Small intestine (tissue), 7 donors: Measurements from ENCODE around the gene RAPGEF1. TPM values are rescaled to one million over a fixed set of nuclear protein-coding genes. Genes with fewer than 3 reads are reported as not detected.

ENCODE experiments used
- DNase-seq, 2 donors: peaks; one replicate each; pipeline versions ENCODE4 v3.0.0 to v3.0.0-alpha.2; 2013
- FAIRE-seq: peaks from 2 replicates; lab custom pipeline; 2012; peaks lifted over from hg19 to GRCh38; lab: Jason Lieb, UNC
- H3K27ac ChIP-seq, 3 donors: one replicate each; pipeline ENCODE4 v1.5.1; 2013; ENCODE audit warnings: low read length in 2 of 3, mild to moderate bottlenecking in 2 of 3, control low read depth in 1 of 3, inconsistent platforms in 1 of 3, low read depth in 1 of 3, moderate library complexity in 1 of 3
- H3K27me3 ChIP-seq, 3 donors: one replicate each; pipeline ENCODE4 v1.6.1; 2013; ENCODE audit warnings: low read length in 3 of 3, inconsistent platforms in 1 of 3; ENCODE audit not compliant: control insufficient read depth in 3 of 3, insufficient read depth in 3 of 3
- H3K36me3 ChIP-seq, 3 donors: one replicate each; pipeline ENCODE4 v1.6.1; 2013; ENCODE audit warnings: low read length in 3 of 3, inconsistent platforms in 1 of 3, low read depth in 1 of 3, mild to moderate bottlenecking in 1 of 3, moderate library complexity in 1 of 3; ENCODE audit not compliant: control insufficient read depth in 3 of 3, insufficient read depth in 2 of 3
- H3K4me1 ChIP-seq, 3 donors: one replicate each; pipeline ENCODE4 v1.6.1; 2013; ENCODE audit warnings: low read length in 2 of 3, inconsistent platforms in 1 of 3, low read depth in 1 of 3, mild to moderate bottlenecking in 1 of 3, moderate library complexity in 1 of 3; ENCODE audit not compliant: control insufficient read depth in 3 of 3, insufficient read depth in 2 of 3
- H3K4me3 ChIP-seq, 3 donors: one replicate each; pipeline ENCODE4 v1.5.1; 2013; ENCODE audit warnings: low read length in 3 of 3, control low read depth in 1 of 3, inconsistent platforms in 1 of 3, low read depth in 1 of 3, mild to moderate bottlenecking in 1 of 3, moderate library complexity in 1 of 3
- H3K9me3 ChIP-seq, 2 donors: one replicate each; pipeline ENCODE4 v1.6.1; 2013; ENCODE audit warnings: low read depth in 1 of 2, low read length in 1 of 2; ENCODE audit not compliant: control insufficient read depth in 2 of 2, insufficient read depth in 1 of 2
- WGBS, 3 donors: extraction: QIAGEN DNeasy Blood & Tissue Kit; methylation state at CpG; one replicate each; pipeline ENCODE4 v1.1.7; 2013; 5-methylcytosine and 5-hydroxymethylcytosine counted together
- polyA plus RNA-seq, 4 donors: library from polyadenylated mRNA; stranded (reverse) in 3 of 4; unstranded in 1 of 4; fragments of 200-250 nt in 3 of 4; fragments of 120-200 nt in 1 of 4; gene quantifications; one replicate each; pipeline versions ENCODE4 v1.2.1 to v1.2.3, GENCODE V29; 2013
- donor health status: healthy with polysubstance abuse.
- donor health status: control.
- donor health status: control.
- donor health status: Bipolar disorder and iron deficiency.
- donor health status: healthy.

The RAPGEF1 gene
- polyA plus RNA-seq, 4 donors, result 15.4 to 43.4 (median 21.2) TPM

GRCh38 chr9:131583337-131583645, 156.6 kb downstream of the RAPGEF1 start:
- Histone ChIP-seq H3K27me3 (no peaks in the 10 kb centered on the region), H3K4me3 (no peak overlapping the region), H3K4me1 (no peaks in the 10 kb centered on the region), H3K36me3 (peaks cover 17 to 85% (median 30%) of the 10 kb centered on the region in 3 donors), H3K27ac (no peak overlapping the region), H3K9me3 (no peaks in the 10 kb centered on the region)
- DNase-seq, result no peak
- no peak for FAIRE-seq
- 82 to 93% (median 88%) methylated on average over 5 of the region's 5 CpGs for WGBS, 3 donors

DNA sequence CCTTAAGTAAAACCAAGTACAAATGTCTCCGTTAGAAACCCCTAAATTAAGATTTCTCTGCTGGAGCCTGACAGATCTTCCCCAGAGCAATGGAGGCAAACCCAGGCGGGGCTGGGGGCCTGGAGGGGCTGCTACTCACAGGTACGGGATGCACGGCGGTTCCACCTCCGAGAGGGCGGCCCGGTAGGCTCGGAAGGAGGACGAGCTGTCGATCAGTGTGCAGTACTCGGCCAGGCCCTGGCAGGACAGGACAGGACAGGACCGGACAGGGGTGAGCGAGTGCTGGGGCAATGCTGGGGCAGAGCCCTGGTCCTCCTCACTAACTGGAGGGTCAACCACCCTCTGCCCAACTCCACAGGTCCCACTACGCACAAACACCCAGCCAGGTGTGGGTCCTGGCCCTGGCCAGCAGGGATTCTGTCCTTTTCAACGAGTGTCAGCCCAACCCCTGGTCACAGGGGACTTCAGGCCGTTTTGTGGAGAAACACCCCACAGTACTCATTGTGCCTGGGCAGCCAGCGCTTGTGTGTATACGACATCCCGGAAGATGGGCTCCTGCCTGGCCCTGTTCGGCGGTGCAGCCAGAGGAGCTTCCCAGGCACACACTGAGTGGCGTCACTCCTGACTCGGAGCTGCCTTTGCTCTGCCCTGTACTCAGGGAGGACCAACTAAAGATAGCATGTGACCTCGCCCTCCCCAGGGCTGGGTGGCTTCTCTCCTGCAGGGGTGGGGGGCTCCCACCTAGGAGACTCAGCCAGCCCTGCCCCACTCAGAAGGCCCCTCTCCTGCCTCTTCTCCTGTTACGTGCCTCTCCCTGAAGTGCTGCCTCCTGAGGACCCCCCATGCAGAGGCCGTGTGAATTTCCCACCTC, 157.2 kb downstream of the RAPGEF1 start:
- WGBS, 3 donors, result 90 to 95% (median 93%) methylated on average over 27 of the region's 27 CpGs
- Histone ChIP-seq H3K4me3 (no peak overlapping the region), H3K36me3 (peaks cover 17 to 84% (median 25%) of the 10 kb centered on the region in 3 donors), H3K9me3 (no peaks in the 10 kb centered on the region), H3K4me1 (no peaks in the 10 kb centered on the region), H3K27ac (no peak overlapping the region), H3K27me3 (no peaks in the 10 kb centered on the region)
- DNase-seq, result no peak
- no peak for FAIRE-seq

DNA sequence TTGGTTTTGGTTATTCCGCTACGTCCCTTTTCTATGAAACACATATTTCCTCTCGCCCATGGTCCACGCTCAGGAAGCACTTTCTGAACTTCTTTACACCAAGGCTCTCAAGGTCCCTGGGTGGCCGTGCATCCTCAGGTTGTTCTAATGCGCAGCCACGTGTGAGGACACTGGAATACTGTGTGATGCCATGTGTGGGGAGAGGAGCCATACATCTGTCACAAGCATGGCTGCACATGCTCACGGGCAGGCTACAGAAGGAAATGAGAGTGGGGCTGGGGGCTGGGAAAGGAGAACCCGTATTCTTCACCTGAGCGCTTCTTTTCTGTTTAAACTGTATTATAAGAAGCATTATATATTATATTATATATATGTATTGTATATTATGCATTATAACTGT, 157.8 kb downstream of the RAPGEF1 start:
- H3K36me3 ChIP-seq, result peaks cover 17 to 85% (median 21%) of the 10 kb centered on the region in 3 donors
- H3K27ac ChIP-seq, result no peak overlapping the region
- no peak for FAIRE-seq
- H3K4me1 ChIP-seq, result no peaks in the 10 kb centered on the region
- H3K4me3 ChIP-seq, result no peak overlapping the region
- 90 to 98% (median 95%) methylated on average over 10 of the region's 10 CpGs for WGBS, 3 donors
- no peaks in the 10 kb centered on the region for H3K27me3 ChIP-seq
- no peak for DNase-seq
- H3K9me3 ChIP-seq, result no peaks in the 10 kb centered on the region

- Histone ChIP-seq H3K4me3 (no peak overlapping the region), H3K9me3 (no peaks in the 10 kb centered on the region), H3K27ac (no peak overlapping the region), H3K4me1 (no peaks in the 10 kb centered on the region), H3K36me3 (peaks cover 16 to 96% (median 20%) of the 10 kb centered on the region in 3 donors), H3K27me3 (no peaks in the 10 kb centered on the region)
- DNase-seq (no peak), FAIRE-seq (no peak)
- 96 to 98% (median 98%) methylated on average over 9 of the region's 9 CpGs for WGBS, 3 donors
These were observed 159.5 kb downstream of the RAPGEF1 start for GRCh38 chr9:131580358-131580757.

DNA sequence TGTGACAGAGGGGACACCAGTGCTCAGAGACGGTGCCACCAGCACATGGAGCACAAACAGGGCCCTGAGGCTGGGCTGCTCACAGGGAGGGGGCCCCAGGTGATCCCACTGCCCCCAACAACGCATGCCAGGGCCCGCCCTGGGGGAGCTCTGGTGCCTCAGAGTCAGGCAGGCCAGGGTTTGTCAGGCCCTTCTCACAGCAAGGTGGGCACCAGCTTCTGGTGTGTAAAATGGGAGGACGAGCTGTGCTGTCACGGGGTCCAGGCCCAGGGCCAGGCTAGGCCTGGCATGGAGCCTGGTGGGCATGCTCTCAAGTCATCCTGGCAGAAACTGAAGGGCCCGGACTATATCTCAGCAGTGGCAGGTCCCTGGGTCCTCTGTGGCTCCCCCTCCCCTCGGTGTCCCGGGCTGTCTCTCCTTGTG, 160.1 kb downstream of the RAPGEF1 start:
- Histone ChIP-seq H3K9me3 (no peaks in the 10 kb centered on the region), H3K27ac (no peak overlapping the region), H3K4me3 (no peak overlapping the region), H3K27me3 (no peaks in the 10 kb centered on the region), H3K36me3 (peaks cover 15 to 96% (median 19%) of the 10 kb centered on the region in 3 donors), H3K4me1 (no peaks in the 10 kb centered on the region)
- 86 to 91% (median 90%) methylated on average over 6 to 8 of the region's 8 CpGs for WGBS, 3 donors
- no peak for DNase-seq
- FAIRE-seq, result no peak

- Histone ChIP-seq H3K27me3 (no peaks in the 10 kb centered on the region), H3K9me3 (no peaks in the 10 kb centered on the region), H3K4me1 (no peaks in the 10 kb centered on the region), H3K36me3 (peaks cover 12 to 88% (median 17%) of the 10 kb centered on the region in 3 donors), H3K4me3 (no peak overlapping the region), H3K27ac (peak overlapping the region in 1 of 3 donors; percentile 45)
- DNase-seq (no peak), FAIRE-seq (no peak)
- WGBS, 3 donors, result 68 to 76% (median 73%) methylated on average over 26 of the region's 26 CpGs
These were observed 161.0 kb downstream of the RAPGEF1 start for GRCh38 chr9:131578731-131579504.

DNA sequence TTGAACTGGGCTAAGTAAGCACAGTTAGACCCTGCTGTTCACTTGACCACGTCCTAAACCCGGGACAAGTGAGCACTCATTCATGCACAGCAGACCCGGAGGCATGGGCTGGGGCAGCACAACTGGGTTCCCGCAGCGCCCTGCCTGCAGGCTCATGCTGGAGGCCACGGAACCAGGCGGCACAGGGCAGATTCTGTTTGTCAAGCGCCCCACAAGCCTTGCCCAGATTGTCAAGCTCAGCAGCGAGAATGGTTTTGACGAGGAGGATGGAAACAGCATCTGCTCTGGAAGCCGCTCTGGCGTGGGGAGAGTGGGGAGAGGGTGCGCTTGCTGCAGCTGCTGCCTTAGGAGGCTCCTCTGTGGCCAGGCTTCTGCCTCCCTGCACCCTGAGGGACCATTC, 161.9 kb downstream of the RAPGEF1 start:
- Histone ChIP-seq H3K36me3 (peaks cover 7 to 85% (median 16%) of the 10 kb centered on the region in 3 donors), H3K27me3 (no peaks in the 10 kb centered on the region)
- FAIRE-seq, result no peak

More for the DNA sequence above, 161.9 kb downstream of the RAPGEF1 start:
- H3K27ac ChIP-seq, result no peak overlapping the region
- H3K9me3 ChIP-seq, result no peaks in the 10 kb centered on the region
- no peak for DNase-seq
- 90 to 93% (median 92%) methylated on average over 13 of the region's 13 CpGs for WGBS, 3 donors
- no peak overlapping the region for H3K4me3 ChIP-seq
- no peaks in the 10 kb centered on the region for H3K4me1 ChIP-seq
